B cell (primary cell): ENCODE data around the gene TRIM46. TPM values are rescaled to one million over a fixed set of nuclear protein-coding genes. Genes with fewer than 3 reads are reported as not detected.

ENCODE experiments used
- ATAC-seq: fragments of 200-7000 bp; cut with Tn5 transposase; one replicate; pipeline ENCODE4 v1.10.0; 2021; ENCODE audit warnings: low read depth, mild to moderate bottlenecking, moderate number of reproducible peaks, moderate library complexity
- CTCF ChIA-PET: fragments of 350-600 bp; sonication (Branson Sonifier 250); formaldehyde crosslinking; loops from one replicate; lab custom pipeline; 2021; ENCODE audit warnings: antibody characterized with exemption, inconsistent platforms; lab: Charles Lee
- POLR2A ChIA-PET: fragments of 350-600 bp; sonication (Branson Sonifier 250); formaldehyde crosslinking; loops from one replicate; lab custom pipeline; 2021; ENCODE audit warnings: antibody characterized with exemption; lab: Charles Lee
- DNase-seq: peaks from one replicate; pipeline ENCODE4 v3.0.0; 2013
- H2AFZ ChIP-seq: 2 replicates; pipeline ENCODE4 v1.6.1; 2012; ENCODE audit warnings: mild to moderate bottlenecking, low read depth, low read length; ENCODE audit not compliant: insufficient read depth, poor library complexity, severe bottlenecking
- H3K27ac ChIP-seq, 2 donors: 1 replicate in 1 of 2; 2 replicates in 1 of 2; pipeline ENCODE4 v1.5.1; 2012 to 2013; ENCODE audit warnings: low read length in 2 of 2, mild to moderate bottlenecking in 2 of 2, moderate library complexity in 1 of 2
- H3K27me3 ChIP-seq, 4 experiments: fragments of 200-600 bp in 1 of 4; sonication (generic) in 1 of 4; replicated peaks in 1 of 4; 1 replicate in 2 of 4; 2 replicates in 2 of 4; pipeline versions ENCODE4 v1.6.1 to v1.7.0; 2013 to 2016; ENCODE audit warnings: low read length in 3 of 4, mild to moderate bottlenecking in 2 of 4, mixed read lengths in 1 of 4, moderate library complexity in 1 of 4; ENCODE audit not compliant: insufficient read depth in 4 of 4, control insufficient read depth in 3 of 4; ENCODE audit errors: control extremely low read depth in 1 of 4
- H3K36me3 ChIP-seq, 2 experiments: replicated peaks in 1 of 2; 1 replicate in 1 of 2; 2 replicates in 1 of 2; pipeline versions ENCODE4 v1.6.1 to v1.7.1; 2013; ENCODE audit warnings: low read length in 1 of 2; ENCODE audit not compliant: insufficient read depth in 2 of 2, control insufficient read depth in 1 of 2; ENCODE audit errors: control extremely low read depth in 1 of 2, extremely low read depth in 1 of 2
- H3K4me1 ChIP-seq, 2 donors: fragments of 200-600 bp in 1 of 2; sonication (generic) in 1 of 2; 1 replicate in 1 of 2; 2 replicates in 1 of 2; pipeline versions ENCODE4 v1.5.1 to v1.6.1; 2013 to 2017; ENCODE audit warnings: low read length in 2 of 2; ENCODE audit not compliant: control insufficient read depth in 2 of 2, insufficient read depth in 2 of 2
- H3K4me2 ChIP-seq: replicated peaks from 2 replicates; pipeline ENCODE3; 2012; ENCODE audit warnings: mild to moderate bottlenecking, low read depth, low read length; ENCODE audit not compliant: poor library complexity, severe bottlenecking
- H3K4me3 ChIP-seq, 5 experiments: fragments of 200-600 bp in 1 of 5; sonication (generic) in 1 of 5; 1 replicate in 3 of 5; 2 replicates in 2 of 5; pipeline versions ENCODE4 v1.5.1 to v1.7.0; 2011 to 2016; ENCODE audit warnings: low read length in 4 of 5, mild to moderate bottlenecking in 4 of 5, low read depth in 2 of 5, control low read depth in 1 of 5, moderate library complexity in 1 of 5; ENCODE audit not compliant: insufficient read depth in 1 of 5; ENCODE audit errors: control extremely low read depth in 1 of 5, extremely low read depth in 1 of 5
- H3K79me2 ChIP-seq: fragments of 200-600 bp; sonication (generic); one replicate; pipeline ENCODE4 v1.6.0; 2016; ENCODE audit warnings: low read length; ENCODE audit not compliant: control insufficient read depth, insufficient read depth
- H3K9ac ChIP-seq: fragments of 200-600 bp; sonication (generic); 2 replicates; pipeline ENCODE4 v1.6.1; 2017; ENCODE audit warnings: mild to moderate bottlenecking, low read length, moderate library complexity
- H3K9me3 ChIP-seq, 3 donors: one replicate each; pipeline versions ENCODE4 v1.6.1 to v1.7.1; 2013; ENCODE audit warnings: low read length in 2 of 3; ENCODE audit not compliant: control insufficient read depth in 2 of 3, insufficient read depth in 1 of 3; ENCODE audit errors: control extremely low read depth in 1 of 3
- H4K20me1 ChIP-seq: 2 replicates; pipeline ENCODE4 v1.6.0; 2012; ENCODE audit warnings: mild to moderate bottlenecking, low read length; ENCODE audit not compliant: insufficient read depth, control insufficient read depth, poor library complexity, severe bottlenecking
- H3K27ac Mint-ChIP-seq: one replicate; pipeline ENCODE4 v1.8.0; 2021; ENCODE audit warnings: mixed read lengths
- H3K27me3 Mint-ChIP-seq: one replicate; pipeline ENCODE4 v1.8.0; 2021; ENCODE audit warnings: mixed read lengths
- H3K4me1 Mint-ChIP-seq: one replicate; pipeline ENCODE4 v1.8.0; 2021; ENCODE audit warnings: mixed read lengths
- H3K4me3 Mint-ChIP-seq: one replicate; pipeline ENCODE4 v1.8.0; 2021; ENCODE audit warnings: mixed read lengths
- H3K9me3 Mint-ChIP-seq: one replicate; pipeline ENCODE4 v1.8.0; 2022; ENCODE audit warnings: mixed read lengths; ENCODE audit not compliant: insufficient read depth
- EZH2 ChIP-seq: IDR thresholded peaks from 2 replicates; pipeline ENCODE4 v1.6.1; 2012; ENCODE audit warnings: borderline replicate concordance, low read depth, mild to moderate bottlenecking, moderate library complexity, low read length; ENCODE audit not compliant: insufficient read depth, poor library complexity, severe bottlenecking
- WGBS: methylation state at CpG from one replicate; pipeline ENCODE4 v1.1.5; 2013; ENCODE audit warnings: missing lambda C conversion rate; ENCODE audit not compliant: insufficient coverage; 5-methylcytosine and 5-hydroxymethylcytosine counted together
- intact Hi-C: fragments of 100-400 bp; cut with micrococcal nuclease; formaldehyde crosslinking; loops from one replicate; pipeline ENCODE4 v1.10.0; 2022
- polyA plus RNA-seq: library from polyadenylated mRNA; depleted of rRNA; stranded (reverse); fragments of >200 nt; gene quantifications from 2 replicates; pipeline ENCODE4 v1.2.3, GENCODE V29; 2012
- total RNA-seq, 2 donors: library from RNA; stranded (reverse); fragments of 120-200 nt in 1 of 2; gene quantifications; 1 replicate in 1 of 2; 2 replicates in 1 of 2; pipeline versions ENCODE4 v1.2.3 to v1.2.4, GENCODE V29; 2013 to 2022
- TF ChIP-seq, protein P1 (sequence below): fragments of 200-600 bp; IDR thresholded peaks from one replicate; pipeline ENCODE4 v1.8.0; 2022; ENCODE audit warnings: antibody characterized with exemption, mild to moderate bottlenecking

Gene TRIM46
- total and polyA plus RNA-seq, 2 donors (not counting 1 experiment from before 2014, with no cell fraction given) = 2.6 to 3.4 TPM

DNA sequence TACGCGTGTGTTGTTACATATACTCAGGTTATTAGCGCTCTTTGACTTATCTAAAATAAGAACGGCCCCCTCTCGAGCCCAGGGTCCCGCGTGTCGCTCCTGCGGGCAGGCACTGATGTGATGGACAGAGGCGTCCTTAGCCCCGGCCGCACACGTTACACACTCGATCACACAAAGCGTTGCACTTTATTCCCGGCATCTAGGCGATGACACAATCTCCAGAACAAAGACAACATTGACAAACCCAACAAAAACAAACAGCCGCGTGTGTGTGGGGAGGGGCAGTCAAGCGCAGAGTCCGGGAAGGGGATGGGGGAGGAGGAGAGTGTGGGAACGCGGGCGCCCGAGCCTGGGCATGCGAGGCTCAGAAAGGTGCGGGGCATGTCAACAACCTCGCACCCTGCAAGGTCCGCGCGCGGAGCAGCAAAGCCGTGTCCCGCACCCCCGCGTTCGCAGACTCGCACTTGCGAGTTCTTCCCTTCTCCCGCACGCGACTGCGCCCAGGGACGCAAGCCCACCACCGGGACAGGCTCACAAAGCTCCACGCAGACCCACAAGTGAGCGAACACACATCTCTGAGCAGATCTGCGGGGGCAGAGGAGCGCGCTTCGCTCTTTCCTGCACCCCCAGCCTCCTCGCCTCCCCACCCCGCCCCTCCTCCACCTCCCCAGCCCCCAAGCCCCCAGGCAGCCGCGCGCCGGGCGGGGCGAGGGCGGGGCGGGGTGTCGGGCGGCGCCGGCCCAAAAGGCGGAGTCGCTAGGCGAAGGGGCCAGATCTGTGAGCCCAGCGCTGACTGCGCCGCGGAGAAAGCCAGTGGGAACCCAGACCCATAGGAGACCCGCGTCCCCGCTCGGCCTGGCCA, 46.3 kb upstream of the TRIM46 start, which contains the start of gene EFNA1:
TSS of gene EFNA1 (plus strand) at position 772 of the 862 bp plus-strand sequence. CDS start 102 bp downstream, outside the sequence.
- ChIA-PET POLR2A (interaction anchor here (1.1 kb wide), 1 partner anchor 46 kb away, joined by 3 read pairs; the partner anchor contains the start of gene KRTCAP2), CTCF (interaction anchor here (1.9 to 2.3 kb wide), 2 partner anchors 40 kb away, joined by 9 to 10 read pairs; no protein-coding TSS in a partner anchor)
- Histone ChIP-seq H3K9me3 (peaks cover 0 to 7% (median 0%) of the 10 kb centered on the region in 3 donors), H3K4me3 (peak within 1 kb of the TSS; percentile 32 to 58 (median 49)), H3K36me3 (no peaks in the 10 kb centered on the region), H3K9ac (peak within 1 kb of the TSS; percentile 64), H4K20me1 (peaks cover 8% of the 10 kb centered on the region), H3K27ac (no peak within 1 kb of the TSS), H2AFZ (peak within 1 kb of the TSS; percentile 71), H3K4me2 (peak within 1 kb of the TSS; percentile 98), H3K79me2 (no peaks in the 10 kb centered on the region), H3K4me1 (peaks cover 34 to 36% of the 10 kb centered on the region in 2 donors), H3K27me3 (peaks cover 0 to 54% (median 27%) of the 10 kb centered on the region in 4 experiments)
- ATAC-seq = peak; percentile 77
- DNase-seq = peak; percentile 53
- intact Hi-C loops = loop anchor here (1.0 to 5.0 kb wide), 3 partner anchors 13 to 40 kb away; partner anchors contain the start of gene DPM3
- Mint-ChIP-seq H3K4me3 (peak within 1 kb of the TSS; percentile 93), H3K27ac (peak within 1 kb of the TSS; percentile 78), H3K9me3 (no peaks in the 10 kb centered on the region), H3K4me1 (peaks cover 34% of the 10 kb centered on the region), H3K27me3 (peaks cover 52% of the 10 kb centered on the region)
- WGBS = under 1% methylated on average over 57 of the region's 76 CpGs
- TF ChIP-seq EZH2 = peak; percentile 80
- TF ChIP-seq, protein P1, sequence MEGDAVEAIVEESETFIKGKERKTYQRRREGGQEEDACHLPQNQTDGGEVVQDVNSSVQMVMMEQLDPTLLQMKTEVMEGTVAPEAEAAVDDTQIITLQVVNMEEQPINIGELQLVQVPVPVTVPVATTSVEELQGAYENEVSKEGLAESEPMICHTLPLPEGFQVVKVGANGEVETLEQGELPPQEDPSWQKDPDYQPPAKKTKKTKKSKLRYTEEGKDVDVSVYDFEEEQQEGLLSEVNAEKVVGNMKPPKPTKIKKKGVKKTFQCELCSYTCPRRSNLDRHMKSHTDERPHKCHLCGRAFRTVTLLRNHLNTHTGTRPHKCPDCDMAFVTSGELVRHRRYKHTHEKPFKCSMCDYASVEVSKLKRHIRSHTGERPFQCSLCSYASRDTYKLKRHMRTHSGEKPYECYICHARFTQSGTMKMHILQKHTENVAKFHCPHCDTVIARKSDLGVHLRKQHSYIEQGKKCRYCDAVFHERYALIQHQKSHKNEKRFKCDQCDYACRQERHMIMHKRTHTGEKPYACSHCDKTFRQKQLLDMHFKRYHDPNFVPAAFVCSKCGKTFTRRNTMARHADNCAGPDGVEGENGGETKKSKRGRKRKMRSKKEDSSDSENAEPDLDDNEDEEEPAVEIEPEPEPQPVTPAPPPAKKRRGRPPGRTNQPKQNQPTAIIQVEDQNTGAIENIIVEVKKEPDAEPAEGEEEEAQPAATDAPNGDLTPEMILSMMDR = no peak
